PC-3 (cell line): ENCODE data around the gene PDYN. TPM values are rescaled to one million over a fixed set of nuclear protein-coding genes. Genes with fewer than 3 reads are reported as not detected.

Experiments used
- ATAC-seq: fragments of 200-7000 bp; cut with Tn5 transposase; 2 replicates; pipeline ENCODE4 v1.9.1; 2020; ENCODE audit warnings: mild to moderate bottlenecking, moderate library complexity
- BruUV-seq: library from RNA; stranded (reverse); fragments of 400-500 nt; replicated peaks from 2 replicates; lab custom pipeline; 2021; lab: Mats Ljungman, UMichigan
- CTCF ChIA-PET: fragments of 300-600 bp; sonication (Branson Sonifier 250); formaldehyde crosslinking; loops from one replicate; lab custom pipeline; 2022; ENCODE audit warnings: antibody characterized with exemption; lab: Charles Lee
- POLR2A ChIA-PET: fragments of 300-600 bp; sonication (Branson Sonifier 250); formaldehyde crosslinking; loops from one replicate; lab custom pipeline; 2022; ENCODE audit warnings: antibody characterized with exemption; ENCODE audit not compliant: unreplicated experiment; lab: Charles Lee
- DNase-seq: peaks from one replicate; pipeline ENCODE4 v3.0.0-alpha.2; 2015
- H2AFZ ChIP-seq: fragments of 300-600 bp; sonication (generic); 2 replicates; pipeline ENCODE4 v1.6.0; 2016; ENCODE audit warnings: antibody characterized with exemption, low read length
- H3F3A ChIP-seq: fragments of 300-600 bp; sonication (generic); one replicate; pipeline ENCODE4 v1.6.0; 2017; ENCODE audit warnings: antibody characterized with exemption, low read length, control low read depth, mild to moderate bottlenecking; ENCODE audit not compliant: unreplicated experiment
- H3K27ac ChIP-seq: fragments of 300-600 bp; sonication (generic); 2 replicates; pipeline ENCODE4 v1.5.1; 2016; ENCODE audit warnings: mild to moderate bottlenecking, low read length
- H3K27me3 ChIP-seq: fragments of 300-600 bp; sonication (generic); 2 replicates; pipeline ENCODE4 v1.6.1; 2016; ENCODE audit warnings: low read length, mixed read lengths
- H3K36me3 ChIP-seq: fragments of 300-600 bp; sonication (generic); 2 replicates; pipeline ENCODE4 v1.6.1; 2016; ENCODE audit warnings: low read depth, mixed run types, low read length, mixed read lengths
- H3K4me1 ChIP-seq: fragments of 300-600 bp; sonication (generic); 2 replicates; pipeline ENCODE4 v1.5.1; 2016; ENCODE audit warnings: low read length; ENCODE audit not compliant: insufficient read depth
- H3K4me2 ChIP-seq: fragments of 300-600 bp; sonication (generic); 2 replicates; pipeline ENCODE4 v1.6.0; 2016; ENCODE audit warnings: low read length
- H3K4me3 ChIP-seq: fragments of 300-600 bp; sonication (generic); 2 replicates; pipeline ENCODE4 v1.5.1; 2016; ENCODE audit warnings: mild to moderate bottlenecking, low read length, mixed read lengths
- H3K79me2 ChIP-seq: fragments of 300-600 bp; sonication (generic); 2 replicates; pipeline ENCODE4 v1.6.1; 2017; ENCODE audit warnings: low read length, mixed read lengths
- H3K9ac ChIP-seq: fragments of 300-600 bp; sonication (generic); 2 replicates; pipeline ENCODE4 v1.6.0; 2016; ENCODE audit warnings: mild to moderate bottlenecking, low read length
- H3K9me2 ChIP-seq: fragments of 300-600 bp; sonication (generic); replicated peaks from 2 replicates; pipeline ENCODE4 v1.6.1; 2016; ENCODE audit warnings: mixed run types, low read length, mixed read lengths
- H3K9me3 ChIP-seq: fragments of 300-600 bp; sonication (generic); 2 replicates; pipeline ENCODE4 v1.6.1; 2016; ENCODE audit warnings: low read length, mixed read lengths
- H4K20me1 ChIP-seq: fragments of 300-600 bp; sonication (generic); 2 replicates; pipeline ENCODE4 v1.6.1; 2016; ENCODE audit warnings: low read length, mixed read lengths
- CTCF ChIP-seq: fragments of 300-600 bp; sonication (generic); conservative IDR thresholded peaks from 2 replicates; pipeline ENCODE4 v1.5.1; 2017; ENCODE audit warnings: antibody characterized with exemption, low read depth, mild to moderate bottlenecking, low read length
- EZH2 ChIP-seq: fragments of 300-600 bp; sonication (generic); IDR thresholded peaks from one replicate; pipeline ENCODE4 v1.6.1; 2017; ENCODE audit warnings: antibody characterized with exemption, mild to moderate bottlenecking, low read length; ENCODE audit not compliant: unreplicated experiment
- EZH2phosphoT487 ChIP-seq: fragments of 300-600 bp; sonication (generic); IDR thresholded peaks from 2 replicates; pipeline ENCODE4 v1.6.1; 2018; ENCODE audit warnings: mild to moderate bottlenecking, antibody characterized with exemption, low read length, borderline replicate concordance
- intact Hi-C: fragments of 100-400 bp; cut with micrococcal nuclease; formaldehyde crosslinking; loops from 2 replicates; pipeline ENCODE4 v1.9.0; 2023
- total RNA-seq: library from RNA; depleted of rRNA; stranded (reverse); fragments of >200 nt; gene quantifications from 2 replicates; pipeline ENCODE4 v1.2.3, GENCODE V29; 2014

The PDYN gene
- total RNA-seq, 1 experiment from 2014 or later, result not detected

- no peaks in the 10 kb centered on the region for H3K9me2 ChIP-seq
- BruUV-seq, result no TSS peak
- peaks cover 27% of the 10 kb centered on the region for H3K27me3 ChIP-seq
- H3K4me3 ChIP-seq, result no peak overlapping the region
- H3F3A ChIP-seq, result no peaks in the 10 kb centered on the region
- H3K9me3 ChIP-seq, result no peaks in the 10 kb centered on the region
- intact Hi-C loops, result loop anchor here (10.0 kb wide), 1 partner anchor 137 kb away; no protein-coding TSS in a partner anchor
- no peak for ATAC-seq
- H3K4me2 ChIP-seq, result no peak overlapping the region
- H4K20me1 ChIP-seq, result no peaks in the 10 kb centered on the region
- H2AFZ ChIP-seq, result no peak overlapping the region
- POLR2A ChIA-PET, result no interaction called here
- H3K27ac ChIP-seq, result no peak overlapping the region
- peaks cover 6% of the 10 kb centered on the region; the same call in 1 of the 2 replicates for H3K4me1 ChIP-seq
- CTCF ChIA-PET, result no interaction called here
- H3K79me2 ChIP-seq, result no peaks in the 10 kb centered on the region
- no peak for DNase-seq
- no peaks in the 10 kb centered on the region for H3K36me3 ChIP-seq
- H3K9ac ChIP-seq, result no peak overlapping the region
- TF ChIP-seq EZH2phosphoT487 (no peak), EZH2 (no peak), CTCF (no peak)
Observed at GRCh38 chr20:1942061-1942460, 51.8 kb downstream of the PDYN start.

GRCh38 chr20:1941226-1941625 lies 52.6 kb downstream of the PDYN start:
- Histone ChIP-seq H3K9me3 (no peaks in the 10 kb centered on the region), H3K36me3 (no peaks in the 10 kb centered on the region), H3K4me3 (no peak overlapping the region), H3K9me2 (no peaks in the 10 kb centered on the region), H3K79me2 (no peaks in the 10 kb centered on the region), H3K27ac (no peak overlapping the region), H3F3A (no peaks in the 10 kb centered on the region), H3K4me1 (no peaks in the 10 kb centered on the region), H3K4me2 (no peak overlapping the region), H2AFZ (no peak overlapping the region), H3K27me3 (peaks cover 20% of the 10 kb centered on the region), H3K9ac (no peak overlapping the region), H4K20me1 (no peaks in the 10 kb centered on the region)
- no TSS peak for BruUV-seq
- CTCF ChIA-PET, result no interaction called here
- intact Hi-C loops, result loop anchor here (10.0 kb wide), 1 partner anchor 136 kb away; no protein-coding TSS in a partner anchor
- DNase-seq (no peak), ATAC-seq (no peak)
- TF ChIP-seq EZH2phosphoT487 (no peak), CTCF (no peak), EZH2 (no peak)
- POLR2A ChIA-PET, result no interaction called here

GRCh38 chr20:1940581-1940980 lies 53.3 kb downstream of the PDYN start:
- POLR2A ChIA-PET, result no interaction called here
- Histone ChIP-seq H3K36me3 (no peaks in the 10 kb centered on the region), H3K27ac (no peak overlapping the region), H3K9me3 (no peaks in the 10 kb centered on the region), H3K4me2 (no peak overlapping the region), H3K4me1 (no peaks in the 10 kb centered on the region), H3K4me3 (no peak overlapping the region), H3F3A (no peaks in the 10 kb centered on the region), H3K27me3 (peaks cover 14% of the 10 kb centered on the region), H3K79me2 (no peaks in the 10 kb centered on the region), H3K9me2 (no peaks in the 10 kb centered on the region), H2AFZ (no peak overlapping the region), H4K20me1 (no peaks in the 10 kb centered on the region), H3K9ac (no peak overlapping the region)
- TF ChIP-seq CTCF (no peak), EZH2phosphoT487 (no peak), EZH2 (no peak)
- no peak for DNase-seq
- no TSS peak for BruUV-seq
- intact Hi-C loops, result loop anchor here (10.0 kb wide), 1 partner anchor 136 kb away; no protein-coding TSS in a partner anchor
- CTCF ChIA-PET, result no interaction called here
- no peak for ATAC-seq
